Panc1 (cell line): ENCODE results near the gene CDIP1.

ENCODE experiments used
- POLR2AphosphoS5 ChIP-seq: IDR thresholded peaks from 2 replicates; pipeline ENCODE4 v1.6.1; 2012; ENCODE audit warnings: mild to moderate bottlenecking, low read depth, low read length, moderate library complexity
- SIN3A ChIP-seq: IDR thresholded peaks from 2 replicates; pipeline ENCODE4 v1.6.1; 2012; ENCODE audit warnings: low read depth, mild to moderate bottlenecking, low read length, moderate library complexity, borderline replicate concordance; ENCODE audit not compliant: insufficient read depth
- TF ChIP-seq, protein P1 (sequence below): fragments of 450-650 bp; IDR thresholded peaks from 2 replicates; pipeline ENCODE4 v1.5.1; 2017; ENCODE audit warnings: mild to moderate bottlenecking
- TF ChIP-seq, protein P2 (sequence below), 2 experiments: IDR thresholded peaks; 2 replicates each; pipeline ENCODE4 v1.6.1; 2011 to 2012; ENCODE audit warnings: low read depth in 2 of 2, control low read depth in 1 of 2, low read length in 1 of 2, mild to moderate bottlenecking in 1 of 2, moderate library complexity in 1 of 2; ENCODE audit not compliant: insufficient read depth in 1 of 2

DNA sequence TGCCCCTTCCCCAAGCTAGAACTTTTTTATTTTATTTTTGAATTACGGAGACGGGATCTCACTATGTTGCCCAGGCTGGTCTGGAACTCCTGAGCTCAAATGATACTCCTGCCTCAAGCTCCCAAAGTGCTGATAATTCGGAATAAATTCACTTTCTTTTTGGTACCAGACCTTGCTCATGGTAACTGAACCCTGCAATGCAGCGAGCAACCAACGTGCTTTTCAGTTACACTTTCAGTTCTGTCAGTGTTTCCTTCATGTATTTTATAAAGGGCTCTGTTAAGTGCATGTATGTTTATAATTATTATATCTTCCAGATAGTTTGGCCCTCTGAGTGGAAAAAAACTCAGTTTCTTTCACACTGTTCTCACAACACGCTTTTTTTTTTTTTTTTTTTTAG, 31.5 kb upstream of the CDIP1 start:
- TF ChIP-seq, protein P1, sequence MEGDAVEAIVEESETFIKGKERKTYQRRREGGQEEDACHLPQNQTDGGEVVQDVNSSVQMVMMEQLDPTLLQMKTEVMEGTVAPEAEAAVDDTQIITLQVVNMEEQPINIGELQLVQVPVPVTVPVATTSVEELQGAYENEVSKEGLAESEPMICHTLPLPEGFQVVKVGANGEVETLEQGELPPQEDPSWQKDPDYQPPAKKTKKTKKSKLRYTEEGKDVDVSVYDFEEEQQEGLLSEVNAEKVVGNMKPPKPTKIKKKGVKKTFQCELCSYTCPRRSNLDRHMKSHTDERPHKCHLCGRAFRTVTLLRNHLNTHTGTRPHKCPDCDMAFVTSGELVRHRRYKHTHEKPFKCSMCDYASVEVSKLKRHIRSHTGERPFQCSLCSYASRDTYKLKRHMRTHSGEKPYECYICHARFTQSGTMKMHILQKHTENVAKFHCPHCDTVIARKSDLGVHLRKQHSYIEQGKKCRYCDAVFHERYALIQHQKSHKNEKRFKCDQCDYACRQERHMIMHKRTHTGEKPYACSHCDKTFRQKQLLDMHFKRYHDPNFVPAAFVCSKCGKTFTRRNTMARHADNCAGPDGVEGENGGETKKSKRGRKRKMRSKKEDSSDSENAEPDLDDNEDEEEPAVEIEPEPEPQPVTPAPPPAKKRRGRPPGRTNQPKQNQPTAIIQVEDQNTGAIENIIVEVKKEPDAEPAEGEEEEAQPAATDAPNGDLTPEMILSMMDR: no peak
- no peak for TF ChIP-seq POLR2AphosphoS5
- TF ChIP-seq, protein P2, sequence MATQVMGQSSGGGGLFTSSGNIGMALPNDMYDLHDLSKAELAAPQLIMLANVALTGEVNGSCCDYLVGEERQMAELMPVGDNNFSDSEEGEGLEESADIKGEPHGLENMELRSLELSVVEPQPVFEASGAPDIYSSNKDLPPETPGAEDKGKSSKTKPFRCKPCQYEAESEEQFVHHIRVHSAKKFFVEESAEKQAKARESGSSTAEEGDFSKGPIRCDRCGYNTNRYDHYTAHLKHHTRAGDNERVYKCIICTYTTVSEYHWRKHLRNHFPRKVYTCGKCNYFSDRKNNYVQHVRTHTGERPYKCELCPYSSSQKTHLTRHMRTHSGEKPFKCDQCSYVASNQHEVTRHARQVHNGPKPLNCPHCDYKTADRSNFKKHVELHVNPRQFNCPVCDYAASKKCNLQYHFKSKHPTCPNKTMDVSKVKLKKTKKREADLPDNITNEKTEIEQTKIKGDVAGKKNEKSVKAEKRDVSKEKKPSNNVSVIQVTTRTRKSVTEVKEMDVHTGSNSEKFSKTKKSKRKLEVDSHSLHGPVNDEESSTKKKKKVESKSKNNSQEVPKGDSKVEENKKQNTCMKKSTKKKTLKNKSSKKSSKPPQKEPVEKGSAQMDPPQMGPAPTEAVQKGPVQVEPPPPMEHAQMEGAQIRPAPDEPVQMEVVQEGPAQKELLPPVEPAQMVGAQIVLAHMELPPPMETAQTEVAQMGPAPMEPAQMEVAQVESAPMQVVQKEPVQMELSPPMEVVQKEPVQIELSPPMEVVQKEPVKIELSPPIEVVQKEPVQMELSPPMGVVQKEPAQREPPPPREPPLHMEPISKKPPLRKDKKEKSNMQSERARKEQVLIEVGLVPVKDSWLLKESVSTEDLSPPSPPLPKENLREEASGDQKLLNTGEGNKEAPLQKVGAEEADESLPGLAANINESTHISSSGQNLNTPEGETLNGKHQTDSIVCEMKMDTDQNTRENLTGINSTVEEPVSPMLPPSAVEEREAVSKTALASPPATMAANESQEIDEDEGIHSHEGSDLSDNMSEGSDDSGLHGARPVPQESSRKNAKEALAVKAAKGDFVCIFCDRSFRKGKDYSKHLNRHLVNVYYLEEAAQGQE (IDR thresholded peaks at IDR 0.05; ENCODE audit: insufficient read depth in 1 of 2, low read depth in 2 of 2, low read length in 1 of 2): no peak
- TF ChIP-seq SIN3A: no peak
